ENCODE measurements around the gene DHCR24. TPM values are rescaled to one million over a fixed set of nuclear protein-coding genes. Genes with fewer than 3 reads are reported as not detected.

Gene DHCR24
- total and polyA plus RNA-seq, 2 of the 13 experiments (the other 11 are each of a cell fraction or from before 2014, with no cell fraction given): 374 to 448 TPM

DNA sequence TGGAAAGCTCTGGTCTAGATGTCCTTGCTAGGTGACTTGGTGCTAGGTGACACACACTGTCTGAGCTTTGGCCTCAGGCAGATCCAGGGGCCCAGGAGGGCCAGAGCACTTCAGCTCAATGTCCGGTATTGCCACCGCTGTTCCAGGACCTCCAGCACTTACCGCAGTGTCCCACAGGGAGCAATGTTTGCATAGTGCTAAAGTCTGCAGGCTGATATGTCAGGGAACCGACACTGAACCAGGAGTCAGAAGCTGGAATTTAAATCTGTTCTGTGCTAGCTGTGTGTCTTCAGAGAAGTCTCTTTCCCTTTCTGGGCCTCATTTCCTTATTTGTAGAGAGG is 19.3 kb downstream of the DHCR24 start (continued):
- TF ChIP-seq, protein P1, sequence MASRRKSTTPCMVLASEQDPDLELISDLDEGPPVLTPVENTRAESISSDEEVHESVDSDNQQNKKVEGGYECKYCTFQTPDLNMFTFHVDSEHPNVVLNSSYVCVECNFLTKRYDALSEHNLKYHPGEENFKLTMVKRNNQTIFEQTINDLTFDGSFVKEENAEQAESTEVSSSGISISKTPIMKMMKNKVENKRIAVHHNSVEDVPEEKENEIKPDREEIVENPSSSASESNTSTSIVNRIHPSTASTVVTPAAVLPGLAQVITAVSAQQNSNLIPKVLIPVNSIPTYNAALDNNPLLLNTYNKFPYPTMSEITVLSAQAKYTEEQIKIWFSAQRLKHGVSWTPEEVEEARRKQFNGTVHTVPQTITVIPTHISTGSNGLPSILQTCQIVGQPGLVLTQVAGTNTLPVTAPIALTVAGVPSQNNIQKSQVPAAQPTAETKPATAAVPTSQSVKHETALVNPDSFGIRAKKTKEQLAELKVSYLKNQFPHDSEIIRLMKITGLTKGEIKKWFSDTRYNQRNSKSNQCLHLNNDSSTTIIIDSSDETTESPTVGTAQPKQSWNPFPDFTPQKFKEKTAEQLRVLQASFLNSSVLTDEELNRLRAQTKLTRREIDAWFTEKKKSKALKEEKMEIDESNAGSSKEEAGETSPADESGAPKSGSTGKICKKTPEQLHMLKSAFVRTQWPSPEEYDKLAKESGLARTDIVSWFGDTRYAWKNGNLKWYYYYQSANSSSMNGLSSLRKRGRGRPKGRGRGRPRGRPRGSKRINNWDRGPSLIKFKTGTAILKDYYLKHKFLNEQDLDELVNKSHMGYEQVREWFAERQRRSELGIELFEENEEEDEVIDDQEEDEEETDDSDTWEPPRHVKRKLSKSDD (CRISPR knock-in tag; IDR thresholded peaks at IDR 0.05; ENCODE audit: low read depth): no peak
- TF ChIP-seq RBM39 (IDR thresholded peaks at IDR 0.05; ENCODE audit: low read depth, low read length, poor library complexity, severe bottlenecking) (no peak), ZNF143 (CRISPR knock-in tag; IDR thresholded peaks at IDR 0.05) (peak; percentile 57; the same call in 1 of the 2 replicates), ZZZ3 (CRISPR knock-in tag; IDR thresholded peaks at IDR 0.05; ENCODE audit: borderline replicate concordance) (no peak), NPAS2 (CRISPR knock-in tag; IDR thresholded peaks at IDR 0.05; ENCODE audit: borderline replicate concordance) (no peak), ZBTB7B (CRISPR knock-in tag; IDR thresholded peaks at IDR 0.05) (peak; percentile 91), ZNF510 (CRISPR knock-in tag; IDR thresholded peaks at IDR 0.05; ENCODE audit: low read depth) (0 out of 2 replicates have a peak, but pooled peaks have one; percentile 40), PITX1 (CRISPR knock-in tag; IDR thresholded peaks at IDR 0.05) (peak; percentile 80; the same call in 1 of the 2 replicates), MIER3 (CRISPR knock-in tag; IDR thresholded peaks at IDR 0.05; ENCODE audit: borderline replicate concordance) (peak; percentile 54; the same call in 1 of the 2 replicates), ZFP1 (CRISPR knock-in tag; IDR thresholded peaks at IDR 0.05) (0 out of 2 replicates have a peak, but pooled peaks have one; percentile 52), HOXD1 (CRISPR knock-in tag; IDR thresholded peaks at IDR 0.05) (peak; percentile 81; the same call in 1 of the 2 replicates), ZBTB3 (CRISPR knock-in tag; IDR thresholded peaks at IDR 0.05; ENCODE audit: borderline replicate concordance, low read depth) (peak; percentile 95; the same call in 1 of the 2 replicates), ZSCAN12 (CRISPR knock-in tag; IDR thresholded peaks at IDR 0.05) (0 out of 2 replicates have a peak, but pooled peaks have one; percentile 31), ZNF619 (CRISPR knock-in tag; IDR thresholded peaks at IDR 0.05) (0 out of 2 replicates have a peak, but pooled peaks have one; percentile 28), FOSL2 (CRISPR knock-in tag; IDR thresholded peaks at IDR 0.05) (peak; percentile 82), YY1 (IDR thresholded peaks at IDR 0.05; ENCODE audit: insufficient read depth, insufficient replicate concordance, low read depth, low read length) (peak; percentile 64), TBX2 (CRISPR knock-in tag; IDR thresholded peaks at IDR 0.05; ENCODE audit: borderline replicate concordance) (peak; percentile 86), SRF (IDR thresholded peaks at IDR 0.05; ENCODE audit: low read depth, low read length) (no peak), CBFB (CRISPR knock-in tag; IDR thresholded peaks at IDR 0.05) (peak; percentile 51; the same call in 1 of the 2 replicates), ZNF792 (CRISPR knock-in tag; IDR thresholded peaks at IDR 0.05) (peak; percentile 76), MIXL1 (CRISPR knock-in tag; IDR thresholded peaks at IDR 0.05) (peak; percentile 27; the same call in 1 of the 2 replicates)
- TF ChIP-seq, protein P2, sequence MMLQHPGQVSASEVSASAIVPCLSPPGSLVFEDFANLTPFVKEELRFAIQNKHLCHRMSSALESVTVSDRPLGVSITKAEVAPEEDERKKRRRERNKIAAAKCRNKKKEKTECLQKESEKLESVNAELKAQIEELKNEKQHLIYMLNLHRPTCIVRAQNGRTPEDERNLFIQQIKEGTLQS (CRISPR knock-in tag; IDR thresholded peaks at IDR 0.05): 0 out of 2 replicates have a peak, but pooled peaks have one; percentile 36
- TF ChIP-seq, protein P3, sequence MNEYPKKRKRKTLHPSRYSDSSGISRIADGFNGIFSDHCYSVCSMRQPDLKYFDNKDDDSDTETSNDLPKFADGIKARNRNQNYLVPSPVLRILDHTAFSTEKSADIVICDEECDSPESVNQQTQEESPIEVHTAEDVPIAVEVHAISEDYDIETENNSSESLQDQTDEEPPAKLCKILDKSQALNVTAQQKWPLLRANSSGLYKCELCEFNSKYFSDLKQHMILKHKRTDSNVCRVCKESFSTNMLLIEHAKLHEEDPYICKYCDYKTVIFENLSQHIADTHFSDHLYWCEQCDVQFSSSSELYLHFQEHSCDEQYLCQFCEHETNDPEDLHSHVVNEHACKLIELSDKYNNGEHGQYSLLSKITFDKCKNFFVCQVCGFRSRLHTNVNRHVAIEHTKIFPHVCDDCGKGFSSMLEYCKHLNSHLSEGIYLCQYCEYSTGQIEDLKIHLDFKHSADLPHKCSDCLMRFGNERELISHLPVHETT (CRISPR knock-in tag; conservative IDR thresholded peaks at IDR 0.05): 0 out of 2 replicates have a peak, but pooled peaks have one; percentile 35
- TF ChIP-seq, protein P4, sequence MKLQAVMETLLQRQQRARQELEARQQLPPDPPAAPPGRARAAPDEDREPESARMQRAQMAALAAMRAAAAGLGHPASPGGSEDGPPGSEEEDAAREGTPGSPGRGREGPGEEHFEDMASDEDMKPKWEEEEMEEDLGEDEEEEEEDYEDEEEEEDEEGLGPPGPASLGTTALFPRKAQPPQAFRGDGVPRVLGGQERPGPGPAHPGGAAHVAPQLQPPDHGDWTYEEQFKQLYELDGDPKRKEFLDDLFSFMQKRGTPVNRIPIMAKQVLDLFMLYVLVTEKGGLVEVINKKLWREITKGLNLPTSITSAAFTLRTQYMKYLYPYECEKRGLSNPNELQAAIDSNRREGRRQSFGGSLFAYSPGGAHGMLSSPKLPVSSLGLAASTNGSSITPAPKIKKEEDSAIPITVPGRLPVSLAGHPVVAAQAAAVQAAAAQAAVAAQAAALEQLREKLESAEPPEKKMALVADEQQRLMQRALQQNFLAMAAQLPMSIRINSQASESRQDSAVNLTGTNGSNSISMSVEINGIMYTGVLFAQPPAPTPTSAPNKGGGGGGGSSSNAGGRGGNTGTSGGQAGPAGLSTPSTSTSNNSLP (IDR thresholded peaks at IDR 0.05; ENCODE audit: low read depth, low read length): peak; percentile 68
- TF ChIP-seq, protein P5, sequence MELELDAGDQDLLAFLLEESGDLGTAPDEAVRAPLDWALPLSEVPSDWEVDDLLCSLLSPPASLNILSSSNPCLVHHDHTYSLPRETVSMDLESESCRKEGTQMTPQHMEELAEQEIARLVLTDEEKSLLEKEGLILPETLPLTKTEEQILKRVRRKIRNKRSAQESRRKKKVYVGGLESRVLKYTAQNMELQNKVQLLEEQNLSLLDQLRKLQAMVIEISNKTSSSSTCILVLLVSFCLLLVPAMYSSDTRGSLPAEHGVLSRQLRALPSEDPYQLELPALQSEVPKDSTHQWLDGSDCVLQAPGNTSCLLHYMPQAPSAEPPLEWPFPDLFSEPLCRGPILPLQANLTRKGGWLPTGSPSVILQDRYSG (CRISPR knock-in tag; IDR thresholded peaks at IDR 0.05): 0 out of 2 replicates have a peak, but pooled peaks have one; percentile 44

Measured in HepG2 (cell line).